Sciatic nerve (tissue), 2 donors: ENCODE measurements around the gene ZNF354B. TPM values are rescaled to one million over a fixed set of nuclear protein-coding genes. Genes with fewer than 3 reads are reported as not detected.
"Not testable (repeated sequence)": the region's sequence is repeated elsewhere in the genome, so short reads cannot be mapped to it uniquely, and the experiment has no call there.

Source experiments
- ATAC-seq: fragments of 200-7000 bp; cut with Tn5 transposase; one replicate; pipeline ENCODE4 v1.9.1; 2020; ENCODE audit warnings: mild to moderate bottlenecking, moderate library complexity
- DNase-seq: peaks from one replicate; pipeline ENCODE4 v3.0.0-alpha.2; 2020; ENCODE audit warnings: low spot score
- intact Hi-C: fragments of 100-400 bp; cut with DNase I; formaldehyde crosslinking; loops from one replicate; pipeline ENCODE4 v1.14.2; 2022
- total RNA-seq: library from RNA; stranded (reverse); fragmentation: NEBNext Ultra II Directional; extraction: Animal tissue kit (Norgen Biotek cat#: 25700); gene quantifications from one replicate; pipeline ENCODE4 v1.2.1, GENCODE V29; 2021
- donor health status: DM: no; HTN: no; CAD: no.
- donor health status: DM: no; HTN: no; CAD: no.

Gene ZNF354B
- 29.0 TPM for total RNA-seq

- ATAC-seq (peak; percentile 99), DNase-seq (peak; percentile 93)
- intact Hi-C loops, result no loop called here
These were observed at the start of gene ZNF354B for GRCh38 chr5:178859625-178860521. ZNF354B (plus strand) TSS chr5:178859953; CDS start chr5:178861048, 1,095 bp downstream.

- ATAC-seq, result no peak
- no peak for DNase-seq
- intact Hi-C loops, result no loop called here
These were observed 42.2 kb upstream of the ZNF354B start for GRCh38 chr5:178817506-178817905.

GRCh38 chr5:178818094-178818493, 41.7 kb upstream of the ZNF354B start:
- no peak for ATAC-seq
- DNase-seq, result no peak
- intact Hi-C loops, result no loop called here

- intact Hi-C loops, result no loop called here
- DNase-seq, result no peak
- no peak for ATAC-seq
These were observed 39.8 kb upstream of the ZNF354B start for GRCh38 chr5:178820001-178820400.

GRCh38 chr5:178825444-178825843, 34.3 kb upstream of the ZNF354B start:
- intact Hi-C loops, result no loop called here
- ATAC-seq (no peak), DNase-seq (no peak)

- intact Hi-C loops, result no loop called here
- ATAC-seq, result no peak
- DNase-seq, result no peak
These were observed 33.5 kb upstream of the ZNF354B start for GRCh38 chr5:178826216-178826615.

GRCh38 chr5:178827636-178828035, 32.1 kb upstream of the ZNF354B start:
- no peak for ATAC-seq
- intact Hi-C loops, result no loop called here
- DNase-seq, result no peak

GRCh38 chr5:178831049-178831448, 28.7 kb upstream of the ZNF354B start:
- ATAC-seq, result no peak
- intact Hi-C loops, result no loop called here
- DNase-seq, result no peak

- ATAC-seq, result no peak
- intact Hi-C loops, result no loop called here
- DNase-seq, result no peak
These were observed 27.0 kb upstream of the ZNF354B start for GRCh38 chr5:178832618-178833201.

GRCh38 chr5:178836628-178837027, 23.1 kb upstream of the ZNF354B start:
- ATAC-seq (no peak), DNase-seq (no peak)
- intact Hi-C loops, result no loop called here

GRCh38 chr5:178838695-178839318, 20.9 kb upstream of the ZNF354B start:
- ATAC-seq, DNase-seq, intact Hi-C loops: not testable (repeated sequence)

- DNase-seq (peak; percentile 71), ATAC-seq (peak; percentile 70)
- intact Hi-C loops, result no loop called here
These were observed 20.4 kb upstream of the ZNF354B start for GRCh38 chr5:178839319-178839704.

- intact Hi-C loops, ATAC-seq, DNase-seq: not testable (repeated sequence)
These were observed 19.4 kb upstream of the ZNF354B start for GRCh38 chr5:178840399-178840798.

GRCh38 chr5:178849316-178849715, 10.4 kb upstream of the ZNF354B start:
- intact Hi-C loops, result no loop called here
- ATAC-seq, result no peak
- no peak for DNase-seq

GRCh38 chr5:178851951-178852350, 7.8 kb upstream of the ZNF354B start:
- DNase-seq, result no peak
- intact Hi-C loops, result no loop called here
- no peak for ATAC-seq

GRCh38 chr5:178854284-178854683, 5.5 kb upstream of the ZNF354B start:
- DNase-seq (no peak), ATAC-seq (no peak)
- intact Hi-C loops, result no loop called here

- intact Hi-C loops, ATAC-seq, DNase-seq: not testable (repeated sequence)
These were observed 862 bp downstream of the ZNF354B start for GRCh38 chr5:178860615-178861014.

GRCh38 chr5:178861627-178862026, 1.9 kb downstream of the ZNF354B start:
- intact Hi-C loops, result no loop called here
- ATAC-seq (no peak), DNase-seq (no peak)

- intact Hi-C loops, result no loop called here
- ATAC-seq (no peak), DNase-seq (no peak)
These were observed 7.2 kb downstream of the ZNF354B start for GRCh38 chr5:178866946-178867345.

GRCh38 chr5:178869577-178869976, 9.8 kb downstream of the ZNF354B start:
- no peak for ATAC-seq
- intact Hi-C loops, result no loop called here

More at GRCh38 chr5:178869577-178869976, 9.8 kb downstream of the ZNF354B start:
- no peak for DNase-seq
